ENCODE measurements around the gene ISLR2.

The ISLR2 gene

DNA sequence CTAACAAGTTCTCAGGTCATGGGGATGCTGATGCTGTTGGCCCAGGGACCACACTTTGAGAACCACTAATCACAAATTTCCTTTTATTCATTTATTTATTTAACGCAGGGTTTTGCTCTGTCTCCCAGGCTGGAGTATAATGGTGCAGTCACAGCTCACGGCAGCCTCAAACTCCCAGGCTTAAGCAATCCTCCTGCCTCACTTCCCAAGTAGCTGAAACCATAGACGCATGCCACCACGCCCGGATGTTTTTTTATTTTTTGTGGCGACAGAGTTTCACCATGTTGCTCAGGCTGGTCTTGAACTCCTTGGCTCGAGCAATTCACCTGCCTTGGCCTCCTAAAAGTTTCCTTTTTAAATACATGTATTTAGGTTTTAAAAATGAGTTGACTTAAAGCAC is 20.7 kb upstream of the ISLR2 start:
- peaks cover 32% of the 10 kb centered on the region for H3K27me3 Mint-ChIP-seq (ENCODE audit: low read depth, poor library complexity)
- no peak overlapping the region for H3K4me3 Mint-ChIP-seq
- TF ChIP-seq, protein P1, sequence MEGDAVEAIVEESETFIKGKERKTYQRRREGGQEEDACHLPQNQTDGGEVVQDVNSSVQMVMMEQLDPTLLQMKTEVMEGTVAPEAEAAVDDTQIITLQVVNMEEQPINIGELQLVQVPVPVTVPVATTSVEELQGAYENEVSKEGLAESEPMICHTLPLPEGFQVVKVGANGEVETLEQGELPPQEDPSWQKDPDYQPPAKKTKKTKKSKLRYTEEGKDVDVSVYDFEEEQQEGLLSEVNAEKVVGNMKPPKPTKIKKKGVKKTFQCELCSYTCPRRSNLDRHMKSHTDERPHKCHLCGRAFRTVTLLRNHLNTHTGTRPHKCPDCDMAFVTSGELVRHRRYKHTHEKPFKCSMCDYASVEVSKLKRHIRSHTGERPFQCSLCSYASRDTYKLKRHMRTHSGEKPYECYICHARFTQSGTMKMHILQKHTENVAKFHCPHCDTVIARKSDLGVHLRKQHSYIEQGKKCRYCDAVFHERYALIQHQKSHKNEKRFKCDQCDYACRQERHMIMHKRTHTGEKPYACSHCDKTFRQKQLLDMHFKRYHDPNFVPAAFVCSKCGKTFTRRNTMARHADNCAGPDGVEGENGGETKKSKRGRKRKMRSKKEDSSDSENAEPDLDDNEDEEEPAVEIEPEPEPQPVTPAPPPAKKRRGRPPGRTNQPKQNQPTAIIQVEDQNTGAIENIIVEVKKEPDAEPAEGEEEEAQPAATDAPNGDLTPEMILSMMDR (IDR thresholded peaks at IDR 0.05), result no peak
- no peak overlapping the region for H3K27ac Mint-ChIP-seq
- no peaks in the 10 kb centered on the region for H3K9me3 Mint-ChIP-seq
- no peaks in the 10 kb centered on the region for H3K4me1 Mint-ChIP-seq
- no peaks in the 10 kb centered on the region for H3K36me3 Mint-ChIP-seq (ENCODE audit: low read depth)
- DNase-seq, result no peak

DNA sequence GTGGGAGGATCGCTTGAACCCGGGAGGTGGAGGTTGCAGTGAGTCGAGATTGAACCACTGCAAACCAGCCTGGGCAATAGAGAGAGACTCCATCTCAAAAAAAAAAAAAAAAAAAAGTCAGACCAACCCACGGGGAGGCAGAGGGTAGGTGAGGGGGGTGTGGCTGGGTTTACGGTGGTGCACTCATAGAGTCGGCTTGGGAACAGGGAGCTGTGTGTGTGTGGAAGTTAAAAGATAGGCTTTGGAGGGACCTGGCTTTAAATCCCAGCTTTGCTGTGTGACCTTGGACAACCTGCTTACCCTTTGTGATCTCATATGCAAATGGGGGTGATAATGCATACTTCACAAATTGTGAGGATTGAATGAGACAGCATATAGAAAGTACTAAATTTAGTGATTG is 10.0 kb upstream of the ISLR2 start:
- DNase-seq, result no peak
- Mint-ChIP-seq H3K27ac (no peak overlapping the region), H3K36me3 (ENCODE audit: low read depth) (no peaks in the 10 kb centered on the region), H3K4me1 (peaks cover 66% of the 10 kb centered on the region), H3K9me3 (peaks cover 6% of the 10 kb centered on the region), H3K4me3 (no peak overlapping the region), H3K27me3 (ENCODE audit: low read depth, poor library complexity) (peaks cover 15% of the 10 kb centered on the region)
- TF ChIP-seq, protein P1 (IDR thresholded peaks at IDR 0.05), result no peak

DNA sequence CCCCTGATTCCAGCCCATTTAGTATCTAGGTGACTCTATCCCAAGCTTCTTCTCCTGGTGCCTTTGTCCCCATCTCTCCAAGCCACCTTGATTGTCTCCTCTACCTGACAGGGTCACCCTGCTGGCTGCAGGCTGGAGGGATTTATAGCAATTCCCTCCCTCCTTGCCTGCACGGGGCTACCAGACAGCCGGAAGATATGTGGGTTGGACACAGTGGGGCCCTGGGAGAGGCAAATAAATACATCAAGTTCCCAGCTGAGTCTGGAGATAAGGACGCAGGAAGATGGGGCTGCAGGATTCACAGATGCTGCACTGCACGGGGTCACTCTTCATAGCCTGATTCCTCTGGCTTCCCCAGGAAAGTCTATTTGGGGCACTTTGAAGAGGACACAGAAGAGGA is 9.3 kb upstream of the ISLR2 start:
- Mint-ChIP-seq H3K4me3 (peak overlapping the region; percentile 21), H3K27ac (peak overlapping the region; percentile 68), H3K27me3 (ENCODE audit: low read depth, poor library complexity) (peaks cover 15% of the 10 kb centered on the region), H3K36me3 (ENCODE audit: low read depth) (no peaks in the 10 kb centered on the region), H3K4me1 (peaks cover 71% of the 10 kb centered on the region), H3K9me3 (peaks cover 6% of the 10 kb centered on the region)
- TF ChIP-seq, protein P1 (IDR thresholded peaks at IDR 0.05), result no peak
- peak; percentile 36 for DNase-seq

DNA sequence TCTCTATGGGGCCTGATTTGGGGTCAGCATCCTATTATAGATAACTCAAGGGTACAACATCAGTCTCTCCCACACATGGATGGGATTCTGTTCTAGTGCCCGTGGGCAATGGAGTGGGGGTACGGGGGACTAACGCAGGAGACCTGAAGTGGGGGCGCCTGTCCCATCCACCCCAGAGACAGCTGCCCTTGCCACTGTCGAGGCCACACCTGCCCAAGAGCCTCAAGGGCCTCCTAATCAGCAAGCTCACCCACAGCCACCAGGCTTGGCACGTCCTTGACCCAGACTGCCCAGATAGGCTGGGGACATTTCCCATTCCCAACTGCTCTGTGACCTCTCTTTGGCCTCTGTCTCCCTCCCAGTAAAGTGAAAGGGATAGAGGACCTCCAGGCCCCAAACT is 8.5 kb upstream of the ISLR2 start:
- peaks cover 6% of the 10 kb centered on the region for H3K9me3 Mint-ChIP-seq
- DNase-seq, result no peak
- no peaks in the 10 kb centered on the region for H3K36me3 Mint-ChIP-seq (ENCODE audit: low read depth)
- peaks cover 75% of the 10 kb centered on the region for H3K4me1 Mint-ChIP-seq
- H3K27me3 Mint-ChIP-seq (ENCODE audit: low read depth, poor library complexity), result peaks cover 20% of the 10 kb centered on the region
- TF ChIP-seq, protein P1 (IDR thresholded peaks at IDR 0.05), result no peak
- no peak overlapping the region for H3K27ac Mint-ChIP-seq
- H3K4me3 Mint-ChIP-seq, result no peak overlapping the region

DNA sequence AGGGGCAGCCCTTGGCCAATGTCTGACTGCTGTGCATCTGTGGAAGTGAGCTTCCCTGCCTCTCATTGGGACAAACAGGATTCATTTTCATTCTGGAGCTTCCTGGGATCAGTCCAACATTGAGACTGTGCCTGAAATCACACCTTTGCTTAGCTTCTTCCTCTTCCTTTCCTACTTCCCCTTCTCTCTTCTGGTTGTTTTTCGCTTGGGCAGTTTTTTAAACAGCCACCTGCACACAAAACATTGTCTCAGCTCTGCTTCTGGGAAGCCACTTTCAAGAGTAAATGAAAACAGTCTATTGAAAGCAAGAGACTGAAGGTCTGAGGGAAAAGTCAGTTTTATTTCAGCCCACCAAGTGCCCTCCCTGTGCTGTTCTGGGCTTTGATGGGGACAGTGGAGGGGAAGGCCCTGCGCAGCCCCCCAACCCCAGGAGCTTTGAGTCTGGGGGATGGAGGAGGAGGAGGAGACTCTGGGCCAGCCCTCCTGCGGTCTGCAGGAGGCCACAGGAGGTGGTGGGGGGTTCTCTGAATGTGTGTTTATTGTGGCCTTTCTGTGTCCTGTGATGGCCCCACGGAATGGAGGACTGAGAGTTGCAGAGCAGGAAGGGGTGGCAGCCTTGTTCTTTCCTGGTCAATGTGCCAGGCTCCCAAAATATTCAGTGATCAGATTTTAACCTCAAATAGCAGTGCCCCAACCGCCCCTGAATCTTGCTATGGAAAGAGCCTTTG is 7.8 kb upstream of the ISLR2 start:
- DNase-seq, result no peak
- H3K9me3 Mint-ChIP-seq, result peaks cover 6% of the 10 kb centered on the region
- H3K4me3 Mint-ChIP-seq, result no peak overlapping the region
- H3K36me3 Mint-ChIP-seq (ENCODE audit: low read depth), result no peaks in the 10 kb centered on the region
- TF ChIP-seq, protein P1 (IDR thresholded peaks at IDR 0.05), result no peak
- peaks cover 27% of the 10 kb centered on the region for H3K27me3 Mint-ChIP-seq (ENCODE audit: low read depth, poor library complexity)
- peaks cover 80% of the 10 kb centered on the region for H3K4me1 Mint-ChIP-seq
- no peak overlapping the region for H3K27ac Mint-ChIP-seq

DNA sequence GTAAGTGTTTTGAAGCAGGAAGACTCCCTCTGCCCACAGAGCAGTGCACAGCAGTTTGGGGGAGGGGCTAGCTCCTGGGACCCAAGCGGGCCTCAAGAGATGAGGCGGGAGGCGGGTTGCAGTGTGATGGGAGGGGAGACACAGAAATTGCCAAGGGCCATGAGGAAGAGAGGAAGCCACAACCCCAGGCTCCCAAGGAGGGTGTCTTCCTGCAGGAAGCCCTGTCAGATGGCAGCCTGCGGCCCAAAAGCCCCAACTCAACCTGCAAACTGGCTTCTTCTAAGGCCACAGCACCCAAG is 7.3 kb upstream of the ISLR2 start:
- peaks cover 75% of the 10 kb centered on the region for H3K4me1 Mint-ChIP-seq
- peaks cover 4% of the 10 kb centered on the region for H3K9me3 Mint-ChIP-seq
- TF ChIP-seq, protein P1 (IDR thresholded peaks at IDR 0.05), result no peak
- no peak overlapping the region for H3K4me3 Mint-ChIP-seq
- peak; percentile 55 for DNase-seq
- H3K36me3 Mint-ChIP-seq (ENCODE audit: low read depth), result no peaks in the 10 kb centered on the region
- H3K27me3 Mint-ChIP-seq (ENCODE audit: low read depth, poor library complexity), result peaks cover 29% of the 10 kb centered on the region
- no peak overlapping the region for H3K27ac Mint-ChIP-seq
